AG04450 (cell line): ENCODE data around the gene TSTD1. TPM values are rescaled to one million over a fixed set of nuclear protein-coding genes. Genes with fewer than 3 reads are reported as not detected.
"Not testable (repeated sequence)": the region's sequence is repeated elsewhere in the genome, so short reads cannot be mapped to it uniquely, and the experiment has no call there.

ENCODE experiments used
- CTCF ChIA-PET: fragments of 300-600, 350-600 bp; formaldehyde crosslinking; extraction: SDS; loops from one replicate; lab custom pipeline; 2022; ENCODE audit warnings: antibody characterized with exemption, inconsistent platforms; lab: Charles Lee
- POLR2A ChIA-PET: fragments of 350-600 bp; formaldehyde crosslinking; extraction: SDS; loops from one replicate; lab custom pipeline; 2021; ENCODE audit warnings: antibody characterized with exemption, inconsistent platforms; lab: Yijun Ruan, JAX
- DNase-seq: peaks from one replicate; pipeline ENCODE4 v3.0.0-alpha.2; 2011; ENCODE audit warnings: low read depth, low spot score
- H3K27ac ChIP-seq: one replicate; pipeline ENCODE4 v1.5.1; 2012; ENCODE audit warnings: low read depth, low read length, control low read depth
- H3K27me3 ChIP-seq: one replicate; pipeline ENCODE4 v1.6.0; 2012; ENCODE audit warnings: low read length; ENCODE audit not compliant: control insufficient read depth, insufficient read depth
- H3K4me3 ChIP-seq: 2 replicates; pipeline ENCODE4 v1.5.1; 2011; ENCODE audit warnings: mild to moderate bottlenecking, low read depth, low read length, control low read depth
- H3K9me3 ChIP-seq: 2 replicates; pipeline ENCODE4 v1.5.1; 2012; ENCODE audit warnings: low read length; ENCODE audit not compliant: control insufficient read depth, insufficient read depth
- polyA plus RNA-seq: library from polyadenylated mRNA; depleted of rRNA; stranded (reverse); fragments of >200 nt; gene quantifications from 2 replicates; pipeline ENCODE4 v1.2.3, GENCODE V29; 2011
- TF ChIP-seq, protein P1 (sequence below): IDR thresholded peaks from 2 replicates; pipeline ENCODE4 v1.5.1; 2011; ENCODE audit warnings: low read depth, low read length, control low read depth, inconsistent platforms

Gene TSTD1
- polyA plus RNA-seq, 1 experiment: 0.33 TPM

- no peak for DNase-seq
- Histone ChIP-seq H3K27ac (no peak overlapping the region), H3K27me3 (peaks cover 15% of the 10 kb centered on the region), H3K4me3 (no peak overlapping the region), H3K9me3 (peaks cover 3% of the 10 kb centered on the region; the same call in 1 of the 2 replicates)
- POLR2A ChIA-PET: no interaction called here
- TF ChIP-seq, protein P1, sequence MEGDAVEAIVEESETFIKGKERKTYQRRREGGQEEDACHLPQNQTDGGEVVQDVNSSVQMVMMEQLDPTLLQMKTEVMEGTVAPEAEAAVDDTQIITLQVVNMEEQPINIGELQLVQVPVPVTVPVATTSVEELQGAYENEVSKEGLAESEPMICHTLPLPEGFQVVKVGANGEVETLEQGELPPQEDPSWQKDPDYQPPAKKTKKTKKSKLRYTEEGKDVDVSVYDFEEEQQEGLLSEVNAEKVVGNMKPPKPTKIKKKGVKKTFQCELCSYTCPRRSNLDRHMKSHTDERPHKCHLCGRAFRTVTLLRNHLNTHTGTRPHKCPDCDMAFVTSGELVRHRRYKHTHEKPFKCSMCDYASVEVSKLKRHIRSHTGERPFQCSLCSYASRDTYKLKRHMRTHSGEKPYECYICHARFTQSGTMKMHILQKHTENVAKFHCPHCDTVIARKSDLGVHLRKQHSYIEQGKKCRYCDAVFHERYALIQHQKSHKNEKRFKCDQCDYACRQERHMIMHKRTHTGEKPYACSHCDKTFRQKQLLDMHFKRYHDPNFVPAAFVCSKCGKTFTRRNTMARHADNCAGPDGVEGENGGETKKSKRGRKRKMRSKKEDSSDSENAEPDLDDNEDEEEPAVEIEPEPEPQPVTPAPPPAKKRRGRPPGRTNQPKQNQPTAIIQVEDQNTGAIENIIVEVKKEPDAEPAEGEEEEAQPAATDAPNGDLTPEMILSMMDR: no peak
- CTCF ChIA-PET: interaction anchor here (1.0 kb wide), 1 partner anchor 30 kb away, joined by 3 read pairs; no protein-coding TSS in a partner anchor
These were observed 27.9 kb upstream of the TSTD1 start for GRCh38 chr1:161066694-161067093.

- POLR2A ChIA-PET, CTCF ChIA-PET: not testable (repeated sequence)
These were observed 26.9 kb upstream of the TSTD1 start for GRCh38 chr1:161065681-161066080.

DNA sequence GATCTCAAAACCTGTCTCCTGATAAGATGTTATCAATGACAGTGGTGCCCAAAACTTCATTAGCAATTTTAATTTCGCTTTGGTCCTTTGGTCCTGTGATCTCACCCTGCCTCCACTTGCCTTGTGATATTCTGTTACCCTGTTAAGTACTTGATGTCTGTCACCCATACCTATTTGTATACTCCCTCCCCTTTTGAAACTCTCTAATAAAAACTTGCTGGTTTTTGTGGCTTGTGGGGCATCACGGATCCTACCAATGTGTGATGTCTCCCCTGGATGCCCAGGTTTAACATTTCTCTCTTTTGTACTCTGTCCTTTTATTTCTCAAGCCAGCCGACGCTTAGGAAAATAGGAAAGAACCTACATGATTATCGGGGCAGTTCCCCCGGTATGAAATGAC, 25.2 kb upstream of the TSTD1 start:
- H3K27ac ChIP-seq, H3K9me3 ChIP-seq, CTCF ChIA-PET, DNase-seq, H3K4me3 ChIP-seq, POLR2A ChIA-PET: not testable (repeated sequence)
- H3K27me3 ChIP-seq: peaks cover 15% of the 10 kb centered on the region

More at GRCh38 chr1:161065681-161066080, 26.9 kb upstream of the TSTD1 start:
- DNase-seq, H3K27ac ChIP-seq, H3K9me3 ChIP-seq, H3K4me3 ChIP-seq: not testable (repeated sequence)
- H3K27me3 ChIP-seq: peaks cover 15% of the 10 kb centered on the region

DNA sequence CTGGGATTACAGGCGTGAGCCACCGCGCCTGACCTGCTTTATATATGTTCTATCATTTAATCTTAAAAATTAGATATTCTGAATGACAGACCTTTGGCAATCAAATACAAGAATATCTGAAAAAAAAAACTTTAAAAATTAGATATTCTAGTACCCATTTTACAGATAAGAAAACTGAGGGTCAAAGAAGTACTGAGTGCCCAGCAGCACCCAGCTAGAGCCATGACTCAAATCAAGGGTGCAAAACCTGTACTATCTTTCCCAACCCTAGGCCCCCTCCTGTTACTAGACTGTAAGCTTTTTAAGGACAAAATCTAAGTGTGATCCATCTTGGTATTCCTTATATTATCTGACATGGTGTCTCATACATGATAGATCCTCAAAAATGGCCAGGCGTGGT, 22.7 kb upstream of the TSTD1 start:
- Histone ChIP-seq H3K27me3 (peaks cover 11% of the 10 kb centered on the region), H3K9me3 (no peaks in the 10 kb centered on the region), H3K4me3 (no peak overlapping the region), H3K27ac (no peak overlapping the region)
- POLR2A ChIA-PET: no interaction called here
- TF ChIP-seq, protein P1: no peak
- CTCF ChIA-PET: interaction anchor here (1.0 to 1.1 kb wide), 2 partner anchors 10 to 40 kb away, joined by 3 to 4 read pairs; no protein-coding TSS in a partner anchor
- no peak for DNase-seq

GRCh38 chr1:161059293-161059692, 20.5 kb upstream of the TSTD1 start:
- H3K4me3 ChIP-seq: no peak overlapping the region
- H3K27me3 ChIP-seq: peaks cover 5% of the 10 kb centered on the region
- no peak overlapping the region for H3K27ac ChIP-seq
- H3K9me3 ChIP-seq: no peaks in the 10 kb centered on the region
- CTCF ChIA-PET: no interaction called here
- POLR2A ChIA-PET: no interaction called here
- TF ChIP-seq, protein P1: no peak
- no peak for DNase-seq

GRCh38 chr1:161054805-161055204, 16.0 kb upstream of the TSTD1 start:
- ChIA-PET CTCF (no interaction called here), POLR2A (interaction anchor here (1.1 kb wide), 1 partner anchor 10 kb away, joined by 4 read pairs; the partner anchor contains the start of gene USF1)
- no peak for DNase-seq
- H3K27me3 ChIP-seq: no peaks in the 10 kb centered on the region
- H3K9me3 ChIP-seq: no peaks in the 10 kb centered on the region; the same call in 1 of the 2 replicates
- no peak overlapping the region for H3K4me3 ChIP-seq
- H3K27ac ChIP-seq: no peak overlapping the region
- TF ChIP-seq, protein P1: 0 out of 2 replicates have a peak, but pooled peaks have one; percentile 9
